ENCODE results near the gene DTX3.
A peak's percentile ranks its signal among the peaks of the same experiment; 100 is the strongest.

Gene DTX3

GRCh38 chr12:57626111-57626920, 21.7 kb downstream of the DTX3 start:
- H3K9me3 ChIP-seq (ENCODE audit: control insufficient read depth, insufficient read depth, low read depth, low read length) = no peaks in the 10 kb centered on the region
- peaks cover 0 to 47% of the 10 kb centered on the region in 2 experiments; a peak in 1 of 3 replicates for H3K36me3 ChIP-seq (ENCODE audit: control insufficient read depth in 2 of 2, insufficient read depth in 1 of 2, low read length in 2 of 2)
- no peaks in the 10 kb centered on the region for H3K4me1 ChIP-seq (ENCODE audit: control insufficient read depth, insufficient read depth, low read length)
- CTCF ChIA-PET = interaction anchor here (0.8 to 1.1 kb wide), 2 partner anchors 41 to 43 kb away, joined by 4 to 6 read pairs; no protein-coding TSS in a partner anchor
- TF ChIP-seq ZNF600 (tag by site-specific recombination; IDR thresholded peaks at IDR 0.05) = peak; percentile 50; the same call in 1 of the 2 replicates
- TF ChIP-seq ZNF580 (tag by site-specific recombination; IDR thresholded peaks at IDR 0.05) = no peak
- TF ChIP-seq ZNF214 (tag by site-specific recombination; IDR thresholded peaks at IDR 0.05; ENCODE audit: borderline replicate concordance) = no peak
- TF ChIP-seq ZNF10 (tag by site-specific recombination; IDR thresholded peaks at IDR 0.05) = no peak
- no peak for TF ChIP-seq GFI1B (tag by site-specific recombination; IDR thresholded peaks at IDR 0.05)
- TF ChIP-seq PATZ1 (tag by site-specific recombination; IDR thresholded peaks at IDR 0.05) = no peak
- no peak for TF ChIP-seq ZNF292 (tag by site-specific recombination; IDR thresholded peaks at IDR 0.05; ENCODE audit: borderline replicate concordance, low read depth)
- no peak for TF ChIP-seq ZNF280D (tag by site-specific recombination; IDR thresholded peaks at IDR 0.05)
- H3K27ac ChIP-seq (ENCODE audit: extremely low read depth, low read depth, low read length) = no peak overlapping the region
- POLR2A ChIA-PET = no interaction called here
- H3K4me3 ChIP-seq (ENCODE audit: low read depth, low read length) = no peak overlapping the region

- Histone ChIP-seq H3K9me3 (ENCODE audit: control insufficient read depth, insufficient read depth, low read depth, low read length) (no peaks in the 10 kb centered on the region), H3K27ac (ENCODE audit: extremely low read depth, low read depth, low read length) (no peak overlapping the region), H3K4me3 (ENCODE audit: low read depth, low read length) (no peak overlapping the region), H3K4me1 (ENCODE audit: control insufficient read depth, insufficient read depth, low read length) (no peaks in the 10 kb centered on the region), H3K36me3 (ENCODE audit: control insufficient read depth in 2 of 2, insufficient read depth in 1 of 2, low read length in 2 of 2) (peaks cover 0 to 46% of the 10 kb centered on the region in 2 experiments; a peak in 1 of 3 replicates)
- ChIA-PET CTCF (interaction anchor here (1.1 kb wide), 1 partner anchor 42 kb away, joined by 6 read pairs; no protein-coding TSS in a partner anchor), POLR2A (no interaction called here)
- TF ChIP-seq GLIS1 (tag by site-specific recombination; IDR thresholded peaks at IDR 0.05) (no peak), ZNF518A (tag by site-specific recombination; conservative IDR thresholded peaks at IDR 0.05; ENCODE audit: low read depth) (no peak), ZNF266 (tag by site-specific recombination; IDR thresholded peaks at IDR 0.05; ENCODE audit: low read depth) (no peak), GLIS2 (tag by site-specific recombination; IDR thresholded peaks at IDR 0.05) (no peak), PATZ1 (tag by site-specific recombination; IDR thresholded peaks at IDR 0.05) (no peak)
These were observed 22.4 kb downstream of the DTX3 start for GRCh38 chr12:57626921-57627445.
